NCI-H2196 treated with DMSO at 0.1 percent for 48 hours (cell line): ENCODE measurements around the gene CAMK2D.

Source experiments
- DNase-seq: peaks from one replicate; lab custom pipeline; 2025; ENCODE audit not compliant: unreplicated experiment; lab: John Stamatoyannopoulos, UW

CAMK2D gene

DNA sequence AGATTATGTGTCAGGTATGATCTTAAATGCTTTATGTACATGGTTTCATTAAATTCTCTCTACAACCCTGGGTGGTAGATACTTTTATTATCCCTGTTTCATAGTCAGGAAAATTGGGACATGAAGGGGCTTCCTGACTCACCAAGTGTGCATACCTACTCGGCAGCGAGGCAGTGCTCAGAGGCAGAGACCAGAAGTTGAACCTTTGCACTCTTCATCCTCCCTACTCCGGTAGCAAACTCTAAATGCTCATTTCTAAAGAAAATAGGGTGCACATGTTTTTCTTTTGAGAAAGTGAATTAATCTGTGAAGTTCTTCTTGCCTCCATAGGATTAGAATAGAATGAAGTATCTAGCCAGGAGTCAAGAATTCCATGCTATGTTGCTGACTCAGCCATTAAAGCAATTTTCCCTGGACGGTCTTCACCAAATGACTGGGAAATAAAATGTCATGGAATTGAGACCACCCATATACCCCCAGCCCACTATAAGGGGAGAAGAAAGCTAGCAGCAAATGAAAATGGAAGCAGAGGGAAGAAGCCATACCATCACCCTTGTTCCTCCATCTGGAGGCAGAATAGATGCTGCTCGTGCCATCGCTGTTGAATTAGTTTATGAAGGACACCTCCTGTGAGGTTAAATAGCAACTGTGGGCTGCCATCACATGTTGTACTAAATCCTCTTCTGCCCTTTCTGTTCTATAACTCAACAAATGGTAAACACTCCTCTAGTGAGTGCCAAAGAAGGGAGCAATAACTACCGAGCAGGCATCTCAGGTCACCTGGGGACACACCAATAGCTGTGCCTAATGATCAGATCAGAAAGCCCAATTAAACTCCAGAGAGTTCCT, 355.4 kb downstream of the CAMK2D start:
- DNase-seq = no peak

DNA sequence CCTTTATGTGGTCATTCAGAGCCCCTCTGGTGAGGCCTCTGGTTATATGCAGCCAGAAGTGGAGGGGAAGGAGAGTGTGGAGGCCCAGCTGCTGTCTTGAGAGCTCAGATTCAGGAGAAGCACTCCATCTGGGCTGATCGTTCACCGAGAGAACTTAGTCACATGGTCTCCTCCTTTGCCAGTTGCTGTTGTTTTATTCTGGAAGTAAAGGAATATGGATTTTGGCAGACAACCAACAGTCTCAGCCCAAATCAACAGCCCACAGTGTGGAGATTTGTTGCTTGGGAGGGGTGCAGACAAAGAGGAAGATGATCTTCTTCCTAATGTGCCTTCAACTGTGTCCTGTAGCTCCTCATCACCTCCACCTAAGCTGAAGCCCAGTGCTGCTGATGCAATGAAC, 356.7 kb downstream of the CAMK2D start:
- no peak for DNase-seq

DNA sequence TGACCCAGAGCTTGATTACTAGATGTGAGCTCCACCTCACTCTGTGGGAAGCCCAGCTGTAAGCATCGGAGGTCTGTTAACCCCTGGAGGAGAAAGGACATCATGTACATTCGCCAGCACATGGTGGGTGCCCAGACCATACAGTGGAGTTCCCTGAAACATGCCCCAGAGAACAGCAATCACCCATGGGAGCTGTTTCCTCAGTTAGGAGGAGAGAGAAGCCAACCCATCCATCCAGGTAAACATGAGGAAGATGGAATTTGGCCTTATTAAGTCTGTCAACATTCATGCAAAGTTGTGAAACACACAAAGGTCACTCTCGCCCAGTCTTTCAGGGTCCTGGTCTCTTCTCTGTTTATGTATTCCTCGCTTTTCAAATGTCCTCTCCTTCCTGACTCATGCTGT, 357.4 kb downstream of the CAMK2D start:
- DNase-seq = no peak
